NOMO-1 treated with DMSO at 0.1 percent for 48 hours (cell line): Measurements from ENCODE around the gene C20orf141.
A peak's percentile ranks its signal among the peaks of the same experiment; 100 is the strongest.
"Not testable (repeated sequence)": the region's sequence is repeated elsewhere in the genome, so short reads cannot be mapped to it uniquely, and the experiment has no call there.

Experiments used
- DNase-seq: peaks from one replicate; lab custom pipeline; 2025; ENCODE audit not compliant: unreplicated experiment; lab: John Stamatoyannopoulos, UW

The C20orf141 gene

DNA sequence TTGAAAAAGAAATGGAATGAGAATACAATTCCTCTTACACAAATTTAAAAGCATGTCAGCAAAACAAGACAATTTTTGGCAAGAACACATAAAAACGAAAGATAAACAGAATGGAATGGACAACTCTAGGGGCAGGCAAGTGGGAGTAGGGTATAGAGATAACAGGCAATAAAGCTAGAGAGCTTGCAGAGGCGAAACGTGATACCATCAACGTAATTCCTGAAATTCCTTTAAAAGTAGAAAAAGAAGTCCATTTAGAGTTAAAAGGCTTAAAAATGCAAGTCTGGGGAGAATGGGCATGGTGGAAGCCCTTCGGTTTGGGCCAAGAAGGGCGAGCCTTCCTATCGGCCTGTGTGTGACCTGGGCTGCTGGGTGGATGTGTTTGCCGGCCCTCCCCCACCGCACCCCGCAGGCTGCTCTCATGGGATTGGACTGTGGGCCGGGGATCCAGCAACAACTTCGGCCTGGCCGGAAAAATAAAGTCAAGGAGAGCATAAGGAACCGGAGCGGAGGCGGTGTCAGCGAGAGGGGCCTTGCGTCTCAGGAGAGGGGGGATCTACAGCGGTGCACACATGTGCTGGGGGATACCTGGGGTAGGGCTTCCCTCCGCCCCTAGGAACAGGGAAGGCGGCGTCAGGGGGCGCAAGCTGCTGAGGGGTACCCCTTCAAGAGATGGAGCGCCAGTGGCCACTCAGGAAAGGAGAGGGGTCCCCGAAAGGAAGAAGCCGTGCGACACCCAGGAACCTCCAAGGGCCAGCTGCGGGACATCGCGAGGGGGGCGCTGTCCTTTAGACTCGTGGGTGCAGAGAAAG lies 5.5 kb downstream of the C20orf141 start:
- DNase-seq: no peak

DNA sequence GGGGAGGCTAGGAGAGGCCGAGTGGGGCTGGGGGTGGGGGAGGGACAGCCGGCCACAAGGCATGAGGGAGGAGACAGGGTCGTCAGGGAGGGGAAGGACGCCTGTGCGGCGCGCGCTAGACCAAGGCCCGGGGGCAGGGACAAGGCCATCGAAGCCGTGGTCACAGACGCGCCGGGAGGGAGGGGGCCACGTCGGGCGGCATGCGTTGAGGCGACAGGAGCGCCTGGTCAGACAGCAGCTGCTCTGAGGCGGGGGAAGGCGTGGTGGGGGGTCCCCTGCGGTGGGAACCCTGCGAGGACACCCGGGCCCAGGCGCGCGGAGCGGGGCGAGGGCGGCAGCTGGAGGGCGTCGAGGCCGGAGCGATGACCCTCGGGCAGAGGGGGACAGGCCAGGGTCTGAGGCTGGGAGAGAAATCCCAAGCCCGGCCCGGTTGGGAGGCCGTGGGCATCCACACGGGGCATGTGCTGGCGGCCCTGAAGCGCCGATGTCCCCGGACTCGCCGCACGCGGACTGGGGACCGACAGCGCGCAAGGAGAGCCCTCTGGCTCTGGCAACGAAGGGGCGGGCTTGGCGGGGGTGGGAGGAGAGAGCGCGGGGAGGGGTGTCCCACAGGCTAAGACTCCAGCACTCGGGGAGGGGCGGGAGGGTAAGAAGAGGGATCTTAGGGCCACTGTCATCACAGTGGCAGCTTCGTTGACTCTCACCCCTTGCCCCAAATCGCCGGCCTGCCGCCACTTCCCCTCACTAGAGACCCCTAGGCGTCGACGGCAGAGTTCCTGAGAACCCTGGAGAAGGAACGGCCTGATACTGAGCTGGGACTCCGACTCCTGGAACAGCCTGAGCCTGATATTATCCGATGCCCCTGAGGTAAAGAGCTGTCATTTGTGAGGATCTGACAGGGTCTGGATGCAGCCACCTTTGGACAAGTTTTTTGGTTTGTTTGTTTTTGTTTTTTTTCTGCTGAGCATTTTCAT lies 6.4 kb downstream of the C20orf141 start:
- DNase-seq: no peak

DNA sequence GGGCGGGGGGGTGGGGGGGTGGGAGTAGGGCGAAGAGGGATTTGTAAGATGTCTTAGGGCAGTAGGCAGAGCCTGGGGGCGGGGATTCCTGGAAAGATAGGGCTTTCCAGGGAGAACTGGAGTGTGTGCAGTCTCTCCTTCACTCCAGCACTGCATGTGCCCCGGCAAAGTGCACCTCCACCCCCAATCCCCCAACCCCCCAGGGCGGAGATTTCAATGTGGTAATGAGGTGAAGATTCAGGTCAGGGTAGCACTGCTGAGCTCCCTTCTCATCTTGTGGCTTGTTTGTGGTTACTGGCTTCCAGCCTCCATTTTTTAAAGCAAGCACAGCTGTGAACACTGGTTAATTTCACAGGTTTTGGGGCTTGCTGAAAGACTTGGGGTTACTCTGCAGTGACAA lies 7.3 kb downstream of the C20orf141 start:
- DNase-seq: no peak

DNA sequence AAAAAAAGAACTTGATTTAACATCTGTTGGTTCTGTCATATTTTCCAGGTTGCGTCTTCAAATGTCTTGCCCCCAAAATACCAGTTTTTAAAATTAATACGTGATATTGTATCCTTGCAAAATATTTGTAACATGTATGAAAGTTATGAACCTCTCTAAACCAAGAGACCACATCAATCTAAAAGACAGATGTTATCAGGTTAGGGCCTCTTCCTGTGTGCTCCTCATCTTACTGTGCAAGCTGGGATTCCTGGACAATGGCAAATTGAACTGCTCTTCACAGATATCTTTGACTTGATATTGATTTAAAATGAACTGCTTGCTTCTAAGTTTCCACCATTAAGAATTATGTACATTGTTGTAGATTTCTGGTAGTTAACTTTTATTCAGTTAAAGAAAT lies 11.0 kb downstream of the C20orf141 start:
- no peak for DNase-seq

DNA sequence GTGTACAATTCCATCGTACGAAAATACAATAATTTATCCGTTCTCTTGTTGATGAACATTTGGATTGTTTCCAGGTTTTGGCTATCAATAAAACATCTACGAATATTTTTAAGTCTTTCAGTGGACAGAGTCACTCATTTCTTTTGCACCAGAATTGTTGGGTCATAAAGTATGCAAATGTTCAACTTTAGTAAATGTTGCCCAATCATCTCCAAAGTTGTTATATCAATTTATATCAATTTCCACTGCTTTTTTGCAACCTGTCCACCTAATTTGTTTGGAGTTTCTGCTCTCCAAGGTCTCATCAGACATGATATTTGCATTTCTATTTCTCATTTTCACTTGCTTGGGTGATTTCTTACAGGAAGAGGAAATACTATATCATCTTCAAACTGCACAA lies 11.9 kb downstream of the C20orf141 start:
- DNase-seq: no peak

DNA sequence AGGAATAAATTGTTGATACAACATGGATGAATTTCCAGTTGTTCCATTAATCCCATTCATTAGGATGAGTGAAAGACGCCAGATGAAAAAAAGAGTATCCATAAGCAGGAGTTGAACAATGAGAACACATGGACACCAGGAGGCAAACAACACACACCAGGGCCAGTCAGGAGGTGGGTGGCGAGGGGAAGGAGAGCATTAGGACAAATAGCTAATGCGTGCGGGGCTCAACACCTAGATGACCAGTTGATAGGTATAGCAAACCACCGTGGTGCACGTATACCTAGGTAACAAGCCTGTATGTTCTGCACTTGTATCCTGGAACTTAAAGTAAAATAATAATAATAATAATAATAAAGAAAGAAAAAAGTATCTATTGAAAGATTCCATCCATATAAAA lies 14.6 kb downstream of the C20orf141 start:
- no peak for DNase-seq

DNA sequence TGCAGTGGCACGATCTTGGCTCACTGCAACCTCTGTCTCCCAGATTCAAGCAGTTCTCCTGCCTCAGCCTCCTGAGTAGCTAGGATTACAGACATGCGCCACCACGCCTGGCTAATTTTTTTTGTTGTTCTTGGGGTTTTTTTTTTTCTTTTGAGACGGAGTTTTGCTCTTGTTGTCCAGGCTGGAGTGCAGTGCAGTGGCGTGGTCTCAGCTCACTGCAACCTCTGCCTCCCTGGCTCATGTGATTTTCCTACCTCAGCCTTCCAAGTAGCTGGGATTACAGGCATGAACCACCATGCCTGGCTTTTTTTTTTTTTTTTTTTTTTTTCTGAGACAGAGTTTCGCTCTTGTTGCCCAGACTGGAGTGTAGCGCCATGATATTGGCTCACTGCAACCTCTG lies 16.4 kb downstream of the C20orf141 start:
- not testable (repeated sequence) for DNase-seq

DNA sequence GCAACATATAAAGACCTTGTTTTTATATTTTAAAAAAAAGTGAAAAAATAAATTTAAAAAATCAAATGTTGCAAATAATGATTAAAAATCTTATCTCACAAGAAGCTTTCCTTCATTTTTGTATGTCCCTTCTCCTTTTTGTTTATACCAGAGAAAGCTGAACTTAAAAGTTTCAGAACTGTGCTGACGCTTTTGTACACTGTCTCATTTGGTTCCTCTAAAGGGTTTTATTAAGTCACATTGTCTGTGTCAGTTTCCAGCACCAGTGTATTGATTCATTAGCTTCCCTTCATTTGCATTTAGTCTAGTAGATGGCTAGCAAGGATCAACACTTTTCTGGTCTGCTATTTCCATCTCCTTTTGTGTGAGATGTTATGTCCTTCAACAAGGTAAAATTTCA lies 19.0 kb downstream of the C20orf141 start:
- no peak for DNase-seq

DNA sequence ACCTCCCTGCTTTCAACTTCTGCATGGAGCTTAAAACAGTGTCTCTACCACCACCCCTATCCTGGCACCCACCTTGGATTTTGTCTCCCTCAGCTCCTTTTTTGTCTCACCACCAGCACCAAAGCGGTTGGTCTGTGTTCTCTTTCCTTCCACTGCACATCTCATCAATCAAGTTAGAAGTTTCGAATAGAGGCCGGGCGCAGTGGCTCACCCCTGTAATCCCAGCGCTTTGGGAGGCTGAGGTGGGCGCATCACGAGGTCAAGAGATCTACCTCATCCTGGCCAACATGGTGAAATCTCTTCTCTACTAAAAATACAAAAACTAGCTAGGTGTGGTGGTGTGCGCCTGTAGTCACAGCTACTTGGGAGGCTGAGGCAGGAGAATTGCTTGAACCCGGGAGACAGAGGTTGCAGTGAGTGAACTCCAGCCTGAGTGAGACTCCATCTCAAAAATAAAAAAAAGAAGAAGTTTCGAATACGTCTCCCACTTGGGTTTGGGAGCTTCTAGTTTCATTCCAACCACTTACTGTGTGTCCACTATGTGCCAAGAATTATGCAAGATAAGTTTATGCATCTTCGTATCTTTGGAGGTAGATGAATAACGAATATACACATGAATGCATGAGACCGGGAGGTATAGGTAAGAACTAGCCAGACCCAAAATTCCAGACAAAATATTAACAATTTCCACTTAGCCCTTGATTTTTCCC lies 19.8 kb downstream of the C20orf141 start:
- DNase-seq: no peak

DNA sequence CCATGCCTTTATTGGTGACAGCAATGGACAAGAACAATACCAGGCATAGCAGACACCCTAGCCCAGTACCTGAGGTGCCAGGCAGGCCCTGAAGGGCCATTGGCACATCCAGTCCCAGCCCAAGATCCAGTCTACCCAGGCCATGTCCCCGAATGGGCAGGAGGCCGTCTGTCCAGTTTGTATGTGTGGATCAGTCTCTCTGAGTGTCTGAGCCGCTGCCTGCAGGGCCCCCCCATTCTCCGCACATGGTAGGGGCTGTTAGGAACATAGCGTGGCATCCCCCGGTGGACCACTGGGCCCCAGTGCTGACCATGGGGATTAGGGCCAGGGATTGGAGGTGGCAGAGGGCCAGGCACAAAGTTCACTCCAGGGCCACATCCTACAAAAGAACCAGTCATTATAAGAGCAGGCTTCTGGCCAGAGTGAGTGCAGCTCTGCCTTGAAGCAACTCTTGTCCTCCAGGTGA lies 20.6 kb downstream of the C20orf141 start:
- no peak for DNase-seq

DNA sequence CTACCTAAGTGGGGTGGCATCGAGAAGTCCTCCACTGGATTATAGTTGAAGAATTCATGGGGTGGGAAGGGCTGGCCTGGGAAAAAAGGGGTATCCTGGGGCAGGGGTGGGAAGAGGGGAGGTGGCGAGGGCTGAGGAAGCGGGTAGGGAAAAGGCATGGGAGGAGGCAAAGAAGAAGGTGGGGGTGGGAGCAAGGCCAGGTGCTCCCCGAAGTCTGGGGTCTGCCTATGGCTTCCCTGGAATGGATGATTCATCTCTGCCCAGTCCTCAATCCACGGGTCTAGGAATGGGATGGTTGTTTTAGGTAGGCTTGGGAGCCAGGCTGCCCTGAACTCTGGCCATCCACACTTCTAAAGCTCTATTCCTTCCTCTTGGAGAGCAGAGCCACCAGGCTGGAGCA lies 21.2 kb downstream of the C20orf141 start:
- DNase-seq: no peak

DNA sequence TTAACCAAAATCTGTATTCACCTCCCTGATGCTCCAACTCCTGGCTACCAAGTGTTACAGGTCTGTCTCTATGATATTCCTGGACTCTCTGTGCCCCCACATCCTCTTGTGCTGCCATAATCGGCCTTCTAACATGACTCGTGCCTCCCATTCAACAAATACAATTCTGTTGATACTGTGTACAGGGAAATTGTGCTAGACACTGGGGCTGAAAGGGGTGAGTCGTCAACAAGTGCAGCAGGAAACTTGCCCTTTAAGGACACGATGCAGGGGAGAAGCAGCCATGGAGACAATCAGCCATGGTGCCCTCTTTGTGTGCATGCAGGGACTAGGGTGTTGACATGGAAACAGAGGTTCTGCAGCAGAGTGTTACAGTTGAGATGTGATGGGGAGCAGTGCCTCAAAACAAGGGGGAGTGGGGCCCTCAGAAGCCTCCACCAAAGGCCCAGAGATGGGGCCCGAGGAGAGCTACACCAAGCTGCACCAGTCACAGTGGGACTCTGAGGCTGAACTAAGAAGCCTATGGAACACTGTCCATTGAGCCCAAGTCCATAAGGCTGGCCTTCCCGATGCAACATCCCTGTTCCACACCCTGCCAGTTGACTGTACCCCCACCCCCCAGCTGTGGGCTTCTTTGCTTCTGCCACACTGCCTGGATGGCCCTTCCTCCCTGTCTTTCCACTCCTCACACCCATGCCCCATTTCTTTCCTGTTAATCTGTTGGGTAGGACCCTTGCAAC lies 22.6 kb downstream of the C20orf141 start:
- DNase-seq: no peak

DNA sequence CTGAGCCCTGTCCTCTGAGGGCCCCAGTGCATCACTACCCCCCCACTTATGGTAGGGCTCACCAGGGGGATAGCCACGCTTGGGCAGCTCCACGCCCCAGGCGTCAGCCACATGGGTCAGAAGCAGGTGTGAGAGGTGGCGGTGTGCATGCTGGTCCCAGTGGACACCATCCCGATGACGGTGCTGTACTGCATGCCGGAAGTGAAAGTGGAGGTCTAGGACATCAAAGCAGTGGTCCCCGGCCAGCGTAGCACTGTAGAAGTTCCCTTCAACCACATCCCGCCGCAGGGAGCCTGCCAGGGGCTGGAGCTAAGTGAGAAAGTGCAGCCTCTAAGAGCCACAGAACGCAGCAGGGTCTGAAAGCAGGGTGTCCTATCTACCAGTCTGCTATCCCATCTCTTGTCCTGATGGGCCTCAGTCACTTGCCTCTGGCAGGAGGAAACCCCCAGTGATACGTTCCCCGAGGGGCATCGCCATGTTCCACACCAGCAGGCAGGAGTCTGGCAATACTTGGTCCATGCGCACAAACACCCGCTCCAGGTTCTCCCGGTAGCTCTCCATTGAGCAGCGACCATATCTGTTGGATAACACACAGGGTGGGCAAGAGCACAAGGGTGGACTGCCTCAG lies 23.5 kb downstream of the C20orf141 start:
- DNase-seq: no peak

DNA sequence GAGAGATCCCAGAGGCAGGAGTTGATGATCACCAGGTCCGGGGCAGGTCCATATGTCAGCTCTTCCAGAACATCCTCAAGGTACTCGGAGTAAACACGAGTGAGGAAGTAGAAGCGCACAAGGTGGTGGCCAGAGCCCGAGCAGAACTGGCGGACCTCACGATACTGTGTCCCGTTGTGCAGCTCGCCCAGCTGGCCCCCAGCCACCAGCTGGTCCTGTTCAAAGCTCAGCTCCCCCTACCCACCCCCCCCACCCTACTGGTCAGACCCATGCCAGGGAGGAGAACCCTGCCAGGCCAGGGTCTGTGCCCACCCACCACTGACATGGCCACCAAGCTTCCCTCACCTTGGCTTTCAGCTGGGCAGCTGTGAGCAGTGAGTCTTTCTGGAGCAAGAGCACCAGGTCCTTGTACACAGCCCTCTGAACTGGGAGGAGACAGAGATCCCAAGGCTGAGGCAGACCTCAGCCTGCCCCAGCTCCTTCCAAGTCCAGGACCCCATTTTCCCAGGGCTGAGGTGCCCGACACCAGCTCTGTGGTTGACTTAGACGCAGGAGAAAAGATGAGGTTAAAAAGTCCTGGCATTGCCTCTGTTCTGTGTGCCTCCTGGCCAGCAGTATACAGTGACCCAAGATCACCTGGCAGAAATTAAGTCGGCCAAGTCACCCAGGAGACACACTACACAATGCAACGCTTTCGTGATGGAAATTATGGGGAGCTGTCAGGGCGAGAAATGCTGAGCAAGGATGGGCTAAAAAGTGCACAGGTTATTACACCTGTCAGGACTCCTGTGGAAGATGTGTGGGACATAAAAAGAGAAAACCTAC lies 24.3 kb downstream of the C20orf141 start:
- no peak for DNase-seq

DNA sequence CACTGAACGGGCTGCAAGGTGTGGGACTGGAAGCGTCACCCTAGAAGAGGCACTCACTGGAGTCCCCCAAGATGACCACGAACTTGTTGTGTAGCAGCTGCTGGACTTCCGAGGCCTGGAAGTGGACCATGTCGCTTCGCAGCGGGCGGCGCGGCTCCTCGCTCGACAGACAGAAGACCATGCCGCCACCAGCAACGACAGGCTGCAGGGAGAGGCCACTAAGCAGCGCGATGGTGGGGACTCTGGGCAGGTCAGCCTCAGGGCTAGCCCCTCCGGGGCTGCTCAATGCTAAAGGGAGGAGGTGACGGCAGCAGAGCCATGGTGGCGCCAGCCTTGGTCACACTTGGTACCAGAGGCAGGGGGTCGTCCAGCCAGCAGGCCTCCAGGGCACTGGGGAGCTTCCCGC lies 24.9 kb downstream of the C20orf141 start:
- DNase-seq: no peak

DNA sequence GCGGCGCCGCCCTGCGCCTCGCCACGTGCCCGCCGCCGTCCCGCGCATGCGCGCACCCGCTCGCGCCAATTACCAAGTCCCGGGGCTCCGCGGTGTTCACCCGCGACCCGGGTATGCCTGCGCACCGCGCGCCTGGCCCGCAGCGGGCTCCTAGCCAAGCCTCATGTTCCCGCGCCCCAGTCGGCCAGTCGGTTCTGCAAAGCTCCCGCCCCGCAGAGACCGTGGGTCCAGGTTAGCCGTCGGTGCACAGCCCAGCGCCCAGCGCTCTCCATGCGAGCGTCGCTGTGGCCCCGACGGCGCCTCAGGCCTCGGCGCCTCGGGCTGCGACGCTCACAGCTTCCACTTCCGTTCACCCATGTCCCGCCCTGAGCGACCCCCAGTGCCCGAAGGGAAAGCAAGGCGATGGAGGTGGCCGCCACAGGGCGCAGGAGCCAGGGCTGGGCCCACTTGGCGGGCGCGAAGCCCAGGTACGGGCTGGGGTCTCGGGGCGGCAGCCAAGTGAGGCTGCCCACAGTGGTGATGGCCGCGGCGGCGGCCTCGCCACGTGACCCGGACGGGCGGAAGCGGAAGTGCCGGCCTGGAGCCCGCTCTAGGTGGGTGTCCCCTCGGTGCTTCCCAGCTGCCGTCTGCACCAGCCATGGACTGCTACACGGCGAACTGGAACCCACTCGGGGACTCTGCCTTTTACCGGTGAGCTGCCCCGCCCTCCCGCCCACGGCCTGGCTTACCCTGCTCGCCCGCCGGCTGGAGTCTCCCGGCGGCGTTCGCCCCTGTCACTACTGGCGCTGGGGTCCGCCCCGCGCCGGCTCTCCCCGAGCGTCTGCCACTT lies 25.6 kb downstream of the C20orf141 start, which contains the start of the genes PCED1A and VPS16:
Gene PCED1A (minus strand): TSS at position 518 of the 829 bp plus-strand sequence. CDS start 743 bp downstream, outside the sequence.
Gene VPS16 (plus strand): TSS at position 608 of the 829 bp plus-strand sequence. CDS start 30 bp downstream, at position 638.
- peak; percentile 79 for DNase-seq

DNA sequence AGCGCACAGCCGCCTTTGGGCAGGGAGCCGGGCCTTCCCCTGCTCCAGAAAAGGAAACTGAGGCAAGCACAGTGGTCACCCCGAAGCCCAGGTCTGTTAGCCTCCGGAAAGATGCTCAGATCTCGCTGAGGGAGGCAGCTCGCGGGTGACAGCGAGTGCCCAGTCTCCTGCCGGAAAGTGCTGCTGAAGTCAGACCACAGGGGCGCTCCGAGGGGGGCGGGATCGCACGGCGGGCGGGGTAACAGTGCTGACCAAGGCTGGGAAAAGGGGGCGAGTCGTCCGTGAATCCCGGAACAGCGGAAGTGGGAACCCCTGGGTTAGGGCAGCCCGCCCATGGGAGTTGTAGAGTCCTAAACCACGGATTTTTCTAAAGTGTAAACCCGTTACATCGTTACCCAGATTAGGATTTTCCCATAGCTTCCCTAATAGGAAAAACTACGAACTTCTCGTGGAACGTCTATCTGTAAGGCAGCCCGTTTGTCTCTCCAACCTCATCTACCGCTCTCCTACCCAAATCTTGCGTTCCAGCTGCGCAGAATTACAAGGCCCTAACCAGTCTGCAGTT lies 26.3 kb downstream of the C20orf141 start:
- no peak for DNase-seq

DNA sequence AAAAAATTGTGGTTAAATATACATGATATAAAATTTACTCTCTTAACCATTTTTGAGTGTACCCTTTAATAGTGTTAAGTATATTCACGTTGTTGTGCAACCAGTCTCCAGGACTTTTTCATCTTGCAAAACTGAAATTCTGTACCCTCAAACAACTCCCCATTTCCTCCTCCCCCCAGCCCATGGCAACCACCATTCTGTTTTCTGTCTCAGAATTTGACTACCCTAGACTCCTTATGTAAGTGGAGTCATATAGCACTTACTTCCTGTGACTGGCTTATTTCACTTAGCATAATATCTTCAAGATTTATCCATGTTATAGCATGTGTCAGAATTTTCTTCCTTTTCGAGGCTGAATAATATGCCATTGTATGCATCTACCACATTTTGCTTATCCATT lies 30.8 kb downstream of the C20orf141 start:
- DNase-seq: no peak
